ENCODE data around the gene PLEKHG5.
"Not testable (repeated sequence)": the region's sequence is repeated elsewhere in the genome, so short reads cannot be mapped to it uniquely, and the experiment has no call there.

PLEKHG5 gene

GRCh38 chr1:6495540-6496364 lies 4.3 kb upstream of the PLEKHG5 start:
- DNase-seq, result no peak

GRCh38 chr1:6495041-6495441 lies 3.6 kb upstream of the PLEKHG5 start:
- DNase-seq, result no peak

- no peak for DNase-seq
Observed at GRCh38 chr1:6494627-6495026, 3.2 kb upstream of the PLEKHG5 start.

DNA sequence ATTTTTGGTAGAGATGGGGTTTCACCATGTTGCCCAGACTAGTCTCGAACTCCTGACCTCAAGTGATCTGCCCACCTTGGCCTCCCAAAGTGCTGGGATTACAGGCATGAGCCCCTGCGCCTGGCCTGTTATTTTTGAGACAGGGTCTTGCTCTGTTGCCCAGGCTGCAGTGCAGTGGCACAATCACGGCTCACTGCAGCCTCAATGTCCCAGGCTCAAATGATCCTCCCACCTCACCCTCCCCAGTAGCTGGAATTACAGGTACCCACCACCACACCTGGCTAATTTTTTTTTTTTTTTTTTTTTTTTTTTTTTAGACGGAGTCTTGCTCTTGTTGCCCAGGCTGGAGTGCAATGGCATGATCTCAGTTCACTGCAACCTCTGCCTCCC lies 2.4 kb upstream of the PLEKHG5 start:
- DNase-seq, result not testable (repeated sequence)

- DNase-seq, result no peak
Observed at GRCh38 chr1:6491966-6492365, 499 bp upstream of the PLEKHG5 start.

GRCh38 chr1:6491081-6491449 lies 402 bp downstream of the PLEKHG5 start:
- no peak for DNase-seq

- DNase-seq, result no peak
Observed at GRCh38 chr1:6490181-6491080, 1.0 kb downstream of the PLEKHG5 start.

- DNase-seq, result peak; percentile 38
Observed at GRCh38 chr1:6489799-6490180, 1.7 kb downstream of the PLEKHG5 start.

DNA sequence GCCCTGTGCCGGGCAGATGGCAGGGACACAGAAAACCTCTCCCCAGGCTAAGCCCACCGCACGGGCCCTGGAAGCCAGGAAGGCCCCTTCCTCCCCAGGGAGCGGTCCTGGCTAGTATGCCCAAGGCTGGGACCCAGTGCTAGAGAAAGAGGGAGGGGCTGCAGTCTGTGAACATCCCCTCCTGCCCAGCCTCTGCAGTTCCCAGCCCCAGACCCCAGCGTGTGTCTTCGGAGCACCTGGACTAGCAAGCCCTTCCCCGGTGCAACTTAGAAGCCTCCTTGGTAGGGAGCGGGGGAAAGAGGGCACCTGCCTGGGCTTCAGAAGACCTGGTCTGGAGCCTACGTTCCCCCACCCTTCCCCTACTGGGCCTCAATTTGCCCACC lies 2.1 kb downstream of the PLEKHG5 start:
- no peak for DNase-seq

- DNase-seq, result peak; percentile 28
Observed at GRCh38 chr1:6488602-6489382, 2.7 kb downstream of the PLEKHG5 start.

GRCh38 chr1:6487804-6488484 lies 3.5 kb downstream of the PLEKHG5 start:
- DNase-seq, result no peak

- DNase-seq, result peak; percentile 82
Observed at GRCh38 chr1:6486433-6487011, 4.9 kb downstream of the PLEKHG5 start.

GRCh38 chr1:6485168-6486101 lies 6.0 kb downstream of the PLEKHG5 start:
- no peak for DNase-seq

GRCh38 chr1:6484826-6485167 lies 6.7 kb downstream of the PLEKHG5 start:
- DNase-seq, result no peak

DNA sequence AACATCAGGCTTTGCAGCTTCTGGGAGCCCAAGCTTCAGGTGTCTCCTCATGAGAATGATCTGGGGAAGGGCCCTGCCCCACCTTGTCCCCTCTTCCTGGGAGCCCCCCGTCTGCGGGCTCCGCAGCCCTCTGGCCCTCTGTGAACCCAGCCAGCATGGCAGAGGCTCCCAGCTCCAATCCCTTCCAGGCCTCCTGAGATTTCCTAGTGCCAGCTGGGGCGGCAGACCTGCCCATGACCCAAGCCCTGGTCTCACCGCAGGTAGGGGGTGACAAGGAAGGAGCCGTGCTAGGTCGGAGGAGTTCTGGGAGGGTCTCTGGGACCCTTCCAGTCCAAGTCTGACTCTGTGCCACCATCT lies 7.7 kb downstream of the PLEKHG5 start:
- no peak for DNase-seq

DNA sequence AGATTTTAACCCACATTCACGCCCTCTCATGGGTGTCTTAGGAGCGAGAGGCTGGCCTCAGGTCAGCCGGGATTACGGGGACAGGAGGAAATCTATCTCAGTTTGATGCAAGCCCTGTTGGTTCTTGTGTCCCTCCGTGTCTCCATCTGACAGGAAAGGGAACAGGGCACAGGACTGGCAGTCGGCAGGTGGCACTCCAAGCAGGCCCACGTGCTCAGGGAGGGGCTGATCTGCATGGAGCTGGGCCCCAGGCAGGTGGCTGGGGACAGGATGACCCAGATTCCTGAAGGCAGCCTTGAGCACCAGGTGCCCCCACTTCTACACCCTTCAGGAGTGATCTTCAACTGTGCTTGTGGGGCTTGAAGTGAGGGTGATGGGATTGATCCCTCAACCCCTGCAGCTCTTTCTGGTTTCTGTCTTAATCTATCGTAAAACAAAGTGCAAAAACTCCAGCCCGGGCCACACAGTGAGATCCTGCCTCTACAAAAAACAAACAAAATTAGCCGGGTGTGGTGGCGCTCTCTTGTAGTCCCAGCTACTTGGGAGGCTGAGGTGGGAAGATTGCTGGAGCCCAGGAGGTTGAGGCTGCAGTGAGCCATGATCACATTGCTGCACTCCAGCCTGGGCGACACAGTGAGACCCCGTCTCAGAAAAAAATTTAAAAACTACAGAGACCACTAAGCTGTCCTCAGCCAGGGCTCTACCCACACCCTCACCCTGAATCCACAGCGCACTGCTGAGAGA lies 8.3 kb downstream of the PLEKHG5 start:
- peak; percentile 30 for DNase-seq

GRCh38 chr1:6481820-6482219 lies 9.6 kb downstream of the PLEKHG5 start:
- DNase-seq, result no peak

DNA sequence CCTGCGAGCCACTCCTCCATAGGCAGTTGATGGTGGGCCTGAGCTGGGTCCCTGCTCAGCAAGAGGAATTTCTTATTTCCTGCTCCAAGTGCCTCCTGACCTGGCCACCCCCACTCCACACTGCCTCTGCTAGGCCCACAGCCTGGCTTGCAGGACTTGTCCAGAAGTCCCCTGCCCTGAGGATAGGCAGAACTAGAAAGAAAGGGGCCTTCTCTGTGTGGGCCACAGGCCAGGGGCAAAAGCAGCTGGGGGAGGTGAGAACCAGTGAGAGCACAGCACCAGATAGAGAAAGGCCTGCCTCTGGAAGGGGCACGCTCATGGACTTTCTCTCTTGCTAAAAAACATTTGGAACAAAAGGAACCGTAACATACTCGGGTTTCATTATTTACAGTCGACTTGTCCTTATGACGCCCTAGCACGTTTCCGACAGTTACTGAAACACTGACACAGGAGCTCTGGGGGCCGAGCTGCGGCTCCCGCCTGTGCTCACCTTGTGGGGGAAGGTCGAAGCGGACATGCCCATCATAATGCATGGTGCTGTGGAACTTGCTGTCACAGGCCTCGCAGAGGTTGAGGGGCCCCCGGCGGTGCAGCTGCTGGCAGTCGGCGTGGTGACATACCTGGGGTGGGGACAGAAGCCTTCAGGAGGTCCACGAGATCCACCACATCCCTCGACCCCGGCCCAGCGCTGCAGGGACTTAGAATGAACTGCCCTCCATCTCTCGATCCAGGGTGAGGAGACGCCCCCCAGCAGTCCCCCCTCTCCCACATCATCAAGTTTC lies 14.2 kb downstream of the PLEKHG5 start:
- peak; percentile 21 for DNase-seq

GRCh38 chr1:6476483-6476882 lies 15.0 kb downstream of the PLEKHG5 start:
- DNase-seq, result peak; percentile 17

All from DMS153 (cell line).